Left ventricle myocardium inferior (tissue), 1 donor: ENCODE measurements around the gene PDK4. TPM values are rescaled to one million over a fixed set of nuclear protein-coding genes. Genes with fewer than 3 reads are reported as not detected.
"Not testable (repeated sequence)": the region's sequence is repeated elsewhere in the genome, so short reads cannot be mapped to it uniquely, and the experiment has no call there.

Experiments
- DNase-seq: peaks from one replicate; pipeline ENCODE4 v3.0.0-alpha.2; 2020
- H3K27ac ChIP-seq: fragments of 200-600 bp; replicated peaks from 2 replicates; pipeline ENCODE4 v1.8.0; 2021
- H3K27me3 ChIP-seq: fragments of 200-600 bp; 2 replicates; pipeline ENCODE4 v1.8.0; 2021; ENCODE audit warnings: low read depth
- H3K36me3 ChIP-seq: fragments of 200-600 bp; 2 replicates; pipeline ENCODE4 v1.8.0; 2021
- H3K4me1 ChIP-seq: fragments of 200-600 bp; 2 replicates; pipeline ENCODE4 v1.8.0; 2021
- H3K4me3 ChIP-seq: fragments of 200-600 bp; 2 replicates; pipeline ENCODE4 v1.8.0; 2021; ENCODE audit warnings: mild to moderate bottlenecking, moderate library complexity
- H3K9me3 ChIP-seq: fragments of 200-600 bp; replicated peaks from 2 replicates; pipeline ENCODE4 v1.8.0; 2021
- intact Hi-C: fragments of 100-400 bp; cut with micrococcal nuclease; formaldehyde crosslinking; loops from one replicate; pipeline ENCODE4 v1.11.0; 2022
- total RNA-seq: library from RNA; stranded (reverse); fragmentation: NEBNext Ultra II Directional; extraction: Animal tissue kit (Norgen Biotek cat#: 25700); gene quantifications from one replicate; pipeline ENCODE4 v1.2.1, GENCODE V29; 2021
- TF ChIP-seq, protein P1 (sequence below): fragments of 200-600 bp; IDR thresholded peaks from 2 replicates; pipeline ENCODE4 v1.8.0; 2021; ENCODE audit warnings: antibody characterized with exemption, mild to moderate bottlenecking, borderline replicate concordance
- donor health status: DM: no; HTN: yes; CAD: no; lungs with severe emphysema.

The PDK4 gene
- total RNA-seq, 1 donor from 2014 or later: 325 TPM

DNA sequence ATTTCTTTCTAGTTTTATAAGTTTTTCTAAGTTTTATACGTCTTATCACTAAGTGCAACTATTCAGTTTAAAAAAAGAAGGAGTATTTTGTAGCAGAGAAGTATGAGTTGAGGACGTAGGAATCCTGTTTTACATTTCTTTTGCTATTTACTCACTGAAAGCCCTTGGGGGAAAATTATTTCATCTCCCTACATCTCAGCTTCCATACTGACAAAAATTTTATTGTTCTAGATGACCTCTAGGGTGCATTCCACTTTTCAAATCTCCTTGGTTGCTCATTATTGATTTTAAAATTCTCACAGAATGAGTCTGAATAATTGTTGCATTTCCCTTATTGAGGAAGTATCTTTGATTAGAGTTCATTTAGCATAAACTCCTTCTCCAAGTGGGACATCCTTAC lies 14.9 kb upstream of the PDK4 start:
- Histone ChIP-seq H3K9me3 (peaks cover 24% of the 10 kb centered on the region), H3K27me3 (no peaks in the 10 kb centered on the region), H3K27ac (peak overlapping the region; percentile 98), H3K36me3 (no peaks in the 10 kb centered on the region), H3K4me3 (no peak overlapping the region), H3K4me1 (peaks cover 44% of the 10 kb centered on the region)
- intact Hi-C loops: no loop called here
- DNase-seq: no peak
- TF ChIP-seq, protein P1, sequence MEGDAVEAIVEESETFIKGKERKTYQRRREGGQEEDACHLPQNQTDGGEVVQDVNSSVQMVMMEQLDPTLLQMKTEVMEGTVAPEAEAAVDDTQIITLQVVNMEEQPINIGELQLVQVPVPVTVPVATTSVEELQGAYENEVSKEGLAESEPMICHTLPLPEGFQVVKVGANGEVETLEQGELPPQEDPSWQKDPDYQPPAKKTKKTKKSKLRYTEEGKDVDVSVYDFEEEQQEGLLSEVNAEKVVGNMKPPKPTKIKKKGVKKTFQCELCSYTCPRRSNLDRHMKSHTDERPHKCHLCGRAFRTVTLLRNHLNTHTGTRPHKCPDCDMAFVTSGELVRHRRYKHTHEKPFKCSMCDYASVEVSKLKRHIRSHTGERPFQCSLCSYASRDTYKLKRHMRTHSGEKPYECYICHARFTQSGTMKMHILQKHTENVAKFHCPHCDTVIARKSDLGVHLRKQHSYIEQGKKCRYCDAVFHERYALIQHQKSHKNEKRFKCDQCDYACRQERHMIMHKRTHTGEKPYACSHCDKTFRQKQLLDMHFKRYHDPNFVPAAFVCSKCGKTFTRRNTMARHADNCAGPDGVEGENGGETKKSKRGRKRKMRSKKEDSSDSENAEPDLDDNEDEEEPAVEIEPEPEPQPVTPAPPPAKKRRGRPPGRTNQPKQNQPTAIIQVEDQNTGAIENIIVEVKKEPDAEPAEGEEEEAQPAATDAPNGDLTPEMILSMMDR: no peak

DNA sequence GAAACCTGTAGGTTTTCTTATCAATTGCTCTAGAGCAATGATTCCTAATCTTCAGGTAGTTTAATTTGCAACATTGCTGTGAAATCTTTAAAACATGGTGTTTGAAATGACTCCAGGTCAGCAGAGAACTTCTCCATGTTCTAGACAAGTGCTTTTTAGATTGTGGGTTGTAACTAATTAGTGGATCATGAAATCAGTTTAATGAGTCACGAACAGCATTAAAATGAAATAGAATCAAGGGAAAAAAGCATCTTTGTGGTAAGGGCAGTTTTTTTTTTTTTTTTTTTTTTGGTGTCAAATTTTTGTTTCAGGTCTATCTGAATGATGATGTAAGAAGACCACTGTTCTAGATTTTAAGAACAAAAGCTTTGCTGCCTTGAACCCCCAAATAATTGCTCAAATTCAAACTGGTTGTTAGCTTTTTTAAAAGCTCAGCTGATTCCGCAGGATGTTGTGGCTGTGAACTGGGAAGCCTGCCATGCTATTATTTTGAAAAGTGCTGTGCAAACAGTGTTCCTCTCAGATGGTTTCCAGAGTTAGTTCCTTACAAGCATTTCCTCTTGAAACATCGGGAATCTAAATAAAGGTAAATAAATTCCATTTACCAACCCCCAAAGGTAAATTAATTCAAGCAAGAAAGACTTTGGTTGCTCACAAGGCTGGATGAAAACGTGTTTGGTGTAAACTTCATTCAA lies 13.1 kb upstream of the PDK4 start:
- intact Hi-C loops: loop anchor here (5.0 kb wide), 1 partner anchor 62 kb away; no protein-coding TSS in a partner anchor
- TF ChIP-seq, protein P1: no peak
- Histone ChIP-seq H3K4me3 (peak overlapping the region; percentile 53), H3K27me3 (no peaks in the 10 kb centered on the region), H3K9me3 (peaks cover 6% of the 10 kb centered on the region), H3K27ac (peak overlapping the region; percentile 98), H3K4me1 (peaks cover 54% of the 10 kb centered on the region), H3K36me3 (no peaks in the 10 kb centered on the region)
- no peak for DNase-seq

DNA sequence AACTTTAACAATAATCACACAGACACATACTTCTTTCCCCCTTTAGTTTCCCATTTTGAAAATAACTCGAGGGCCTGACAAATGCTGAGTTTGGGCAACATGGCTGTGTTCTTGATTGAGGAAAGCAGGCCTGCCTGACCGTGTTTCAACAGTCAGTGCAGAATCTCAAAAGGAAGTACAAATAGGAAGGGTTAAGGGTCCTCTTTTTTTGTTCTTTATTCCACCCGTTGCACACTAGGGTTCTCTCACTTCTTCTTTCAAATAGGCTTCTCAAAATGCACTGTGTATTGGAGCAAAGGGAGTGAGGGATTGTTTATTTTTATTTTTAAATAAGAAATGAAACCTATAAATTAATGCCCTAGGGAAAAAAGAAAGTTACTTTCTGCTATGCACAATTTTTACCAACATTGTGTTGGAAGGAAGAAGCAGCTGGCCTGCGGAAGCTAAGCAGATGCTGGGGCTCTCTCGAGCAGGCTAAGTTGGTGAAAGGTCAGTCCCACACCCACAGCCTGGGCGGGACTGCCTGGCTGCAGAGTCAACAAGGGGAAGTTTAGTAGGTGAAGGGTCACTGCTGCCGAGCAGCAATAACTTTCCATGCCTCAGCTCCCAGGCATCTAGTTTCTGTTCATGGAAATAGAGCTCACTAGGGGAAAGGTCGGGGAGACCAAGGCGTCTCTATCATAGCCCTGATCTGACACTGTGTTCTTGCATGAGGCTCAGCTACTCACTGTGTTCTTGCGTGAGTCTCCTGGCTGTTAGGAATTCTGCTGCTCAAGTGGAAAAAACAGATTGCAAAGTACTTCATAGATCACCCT lies 12.2 kb upstream of the PDK4 start:
- peak overlapping the region; percentile 98 for H3K27ac ChIP-seq
- H3K9me3 ChIP-seq: no peaks in the 10 kb centered on the region
- intact Hi-C loops: loop anchor here (5.0 kb wide), 1 partner anchor 61 kb away; no protein-coding TSS in a partner anchor
- H3K4me1 ChIP-seq: peaks cover 54% of the 10 kb centered on the region
- no peaks in the 10 kb centered on the region for H3K27me3 ChIP-seq
- H3K36me3 ChIP-seq: no peaks in the 10 kb centered on the region
- TF ChIP-seq, protein P1: no peak
- H3K4me3 ChIP-seq: peak overlapping the region; percentile 53
- peak; percentile 93 for DNase-seq

DNA sequence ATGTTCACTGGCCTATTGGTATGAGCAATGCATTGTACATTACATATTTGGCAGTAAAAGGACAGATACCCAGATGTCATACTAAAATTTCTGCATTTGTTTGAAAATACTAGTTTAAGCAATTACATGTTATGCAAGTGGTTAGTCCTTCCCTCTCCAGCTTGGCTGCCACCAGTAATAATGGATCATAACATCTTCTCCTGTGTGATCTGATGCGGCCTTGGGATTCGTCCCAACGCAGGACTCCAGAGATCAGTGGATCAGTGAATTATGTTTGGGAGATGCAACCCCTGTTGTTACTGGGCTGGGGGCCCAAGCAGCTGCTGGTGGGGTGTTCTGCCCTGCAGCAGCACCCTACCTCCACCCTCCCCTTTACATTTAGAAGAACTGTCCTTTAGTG lies 11.2 kb upstream of the PDK4 start:
- Histone ChIP-seq H3K9me3 (no peaks in the 10 kb centered on the region), H3K4me3 (no peak overlapping the region), H3K36me3 (no peaks in the 10 kb centered on the region), H3K4me1 (peaks cover 54% of the 10 kb centered on the region), H3K27me3 (no peaks in the 10 kb centered on the region), H3K27ac (peak overlapping the region; percentile 98)
- TF ChIP-seq, protein P1: no peak
- DNase-seq: no peak
- intact Hi-C loops: loop anchor here (5.0 kb wide), 1 partner anchor 60 kb away; no protein-coding TSS in a partner anchor

DNA sequence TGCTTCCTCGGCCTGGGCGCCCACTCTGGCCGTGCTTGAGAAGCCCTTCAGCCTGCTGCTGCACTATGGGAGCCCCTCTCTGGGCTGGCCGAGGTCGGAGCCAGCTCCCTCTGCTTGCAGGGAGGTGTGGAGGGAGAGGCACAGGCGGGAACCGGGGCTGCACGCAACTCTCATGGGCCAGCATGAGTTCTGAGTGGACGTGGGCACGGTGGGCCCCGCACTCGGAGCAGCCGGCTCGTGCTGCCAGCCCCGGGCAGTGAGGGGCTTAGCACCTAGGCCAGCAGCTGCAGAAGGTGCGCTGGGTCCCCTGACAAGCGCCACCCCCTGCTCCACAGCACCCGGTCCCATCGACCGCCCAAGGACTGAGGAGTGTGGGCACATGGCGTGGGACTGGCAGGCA lies 9.0 kb upstream of the PDK4 start:
- Histone ChIP-seq H3K9me3 (no peaks in the 10 kb centered on the region), H3K27ac (no peak overlapping the region), H3K4me1 (peaks cover 50% of the 10 kb centered on the region), H3K36me3 (no peaks in the 10 kb centered on the region), H3K27me3 (no peaks in the 10 kb centered on the region), H3K4me3 (no peak overlapping the region)
- intact Hi-C loops: loop anchor here (5.0 kb wide), 1 partner anchor 58 kb away; no protein-coding TSS in a partner anchor
- TF ChIP-seq, protein P1: no peak
- DNase-seq: no peak

DNA sequence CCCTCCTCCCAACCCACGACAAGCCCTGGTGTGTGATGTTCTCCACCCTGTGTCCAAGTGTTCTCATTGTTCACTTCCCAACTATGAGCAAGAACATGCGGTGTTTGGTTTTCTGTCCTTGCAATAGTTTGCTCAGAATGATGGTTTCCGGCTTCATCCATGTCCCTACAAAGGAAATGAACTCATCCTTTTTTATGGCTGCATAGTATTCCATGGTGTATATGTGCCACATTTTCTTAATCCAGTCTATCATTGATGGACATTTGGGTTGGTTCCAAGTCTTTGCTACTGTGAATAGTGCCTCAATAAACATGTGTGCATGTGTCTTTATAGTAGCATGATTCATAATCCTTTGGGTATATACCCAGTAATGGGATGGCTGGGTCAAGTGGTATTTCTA lies 8.5 kb upstream of the PDK4 start:
- not testable (repeated sequence) for H3K27ac ChIP-seq, H3K9me3 ChIP-seq
- peaks cover 50% of the 10 kb centered on the region for H3K4me1 ChIP-seq

DNA sequence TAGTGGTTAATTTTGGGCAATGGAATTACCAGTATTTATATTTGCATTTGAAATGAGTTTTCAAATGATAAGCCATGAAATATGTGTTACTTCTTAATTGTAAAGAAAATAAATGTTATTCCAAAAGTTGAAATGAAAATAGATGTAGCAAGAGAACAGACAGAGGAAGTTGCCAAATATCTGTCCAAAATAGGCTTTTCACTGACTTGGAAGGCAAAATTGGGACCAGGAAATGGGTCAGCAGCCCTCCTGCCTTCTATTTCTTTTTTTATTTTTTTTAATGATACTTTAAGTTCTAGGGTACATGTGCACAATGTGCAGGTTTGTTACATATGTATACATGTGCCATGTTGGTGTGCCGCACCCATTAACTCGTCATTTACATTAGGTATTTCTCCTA lies 8.1 kb upstream of the PDK4 start:
- H3K27me3 ChIP-seq, intact Hi-C loops, H3K9me3 ChIP-seq, H3K4me3 ChIP-seq, H3K27ac ChIP-seq, DNase-seq, H3K36me3 ChIP-seq: not testable (repeated sequence)
- peaks cover 46% of the 10 kb centered on the region for H3K4me1 ChIP-seq

More for the DNA sequence above, 8.5 kb upstream of the PDK4 start:
- H3K4me3 ChIP-seq, H3K27me3 ChIP-seq, DNase-seq, H3K36me3 ChIP-seq: not testable (repeated sequence)
- intact Hi-C loops: loop anchor here (5.0 kb wide), 1 partner anchor 58 kb away; no protein-coding TSS in a partner anchor
